Measurements from ENCODE around the gene KLHL42. TPM values are rescaled to one million over a fixed set of nuclear protein-coding genes. Genes with fewer than 3 reads are reported as not detected.
"Not testable (repeated sequence)": the region's sequence is repeated elsewhere in the genome, so short reads cannot be mapped to it uniquely, and the experiment has no call there.

Gene KLHL42
- total and polyA plus RNA-seq, 4 donors: 7.5 to 32.5 (median 15.3) TPM

- WGBS, 2 donors: 95 to 96% methylated on average over 1 of the region's 1 CpG
Observed at GRCh38 chr12:27733791-27734190, 46.2 kb upstream of the KLHL42 start.

GRCh38 chr12:27734321-27734720 is 45.7 kb upstream of the KLHL42 start:
- not testable (repeated sequence) for DNase-seq; H3K4me3 ChIP-seq; H3K9ac ChIP-seq (ENCODE audit: insufficient read depth in 1 of 2, low read length in 2 of 2); ATAC-seq (ENCODE audit: insufficient read depth, low FRiP score); H3K27ac ChIP-seq (ENCODE audit: low read depth in 1 of 2, low read length in 1 of 2); H3K9me3 ChIP-seq (ENCODE audit: control insufficient read depth in 4 of 4, insufficient read depth in 3 of 4, low read length in 3 of 4); H3K27me3 ChIP-seq (ENCODE audit: control insufficient read depth in 3 of 3, insufficient read depth in 3 of 3, low read length in 2 of 3); H3K4me1 ChIP-seq (ENCODE audit: control insufficient read depth in 5 of 5, insufficient read depth in 5 of 5, low read length in 5 of 5)
- 95 to 96% methylated on average over 9 of the region's 9 CpGs for WGBS, 2 donors
- peaks cover 10 to 29% (median 13%) of the 10 kb centered on the region in 4 donors for H3K36me3 ChIP-seq (ENCODE audit: control insufficient read depth in 4 of 4, insufficient read depth in 4 of 4, low read length in 4 of 4)

More at GRCh38 chr12:27733791-27734190, 46.2 kb upstream of the KLHL42 start:
- Histone ChIP-seq H3K9ac (ENCODE audit: insufficient read depth in 1 of 2, low read length in 2 of 2) (no peak overlapping the region), H3K36me3 (ENCODE audit: control insufficient read depth in 4 of 4, insufficient read depth in 4 of 4, low read length in 4 of 4) (peaks cover 7 to 26% (median 12%) of the 10 kb centered on the region in 4 donors), H3K4me3 (no peak overlapping the region), H3K27ac (ENCODE audit: low read depth in 1 of 2, low read length in 1 of 2) (no peak overlapping the region), H3K4me1 (ENCODE audit: control insufficient read depth in 5 of 5, insufficient read depth in 5 of 5, low read length in 5 of 5) (no peaks in the 10 kb centered on the region), H3K9me3 (ENCODE audit: control insufficient read depth in 4 of 4, insufficient read depth in 3 of 4, low read length in 3 of 4) (no peaks in the 10 kb centered on the region), H3K27me3 (ENCODE audit: control insufficient read depth in 3 of 3, insufficient read depth in 3 of 3, low read length in 2 of 3) (no peaks in the 10 kb centered on the region)
- TF ChIP-seq CTCF (IDR thresholded peaks at IDR 0.05; ENCODE audit: control extremely low read depth, extremely low read depth): no peak
- no peak for DNase-seq
- no peak for ATAC-seq (ENCODE audit: insufficient read depth, low FRiP score)

GRCh38 chr12:27743601-27744000 is 36.4 kb upstream of the KLHL42 start:
- Histone ChIP-seq H3K4me3 (no peak overlapping the region), H3K4me1 (ENCODE audit: control insufficient read depth in 5 of 5, insufficient read depth in 5 of 5, low read length in 5 of 5) (peaks cover 0 to 1% (median 0%) of the 10 kb centered on the region in 5 donors), H3K9ac (ENCODE audit: insufficient read depth in 1 of 2, low read length in 2 of 2) (no peak overlapping the region), H3K9me3 (ENCODE audit: control insufficient read depth in 4 of 4, insufficient read depth in 3 of 4, low read length in 3 of 4) (no peaks in the 10 kb centered on the region), H3K27me3 (ENCODE audit: control insufficient read depth in 3 of 3, insufficient read depth in 3 of 3, low read length in 2 of 3) (no peaks in the 10 kb centered on the region), H3K27ac (ENCODE audit: low read depth in 1 of 2, low read length in 1 of 2) (no peak overlapping the region), H3K36me3 (ENCODE audit: control insufficient read depth in 4 of 4, insufficient read depth in 4 of 4, low read length in 4 of 4) (peaks cover 3 to 23% (median 11%) of the 10 kb centered on the region in 4 donors)
- no peak for TF ChIP-seq CTCF (IDR thresholded peaks at IDR 0.05; ENCODE audit: control extremely low read depth, extremely low read depth)
- 97 to 98% methylated on average over 5 of the region's 5 CpGs for WGBS, 2 donors
- DNase-seq (no peak), ATAC-seq (ENCODE audit: insufficient read depth, low FRiP score) (no peak)

- H3K27ac ChIP-seq (ENCODE audit: low read depth in 1 of 2, low read length in 1 of 2); H3K4me1 ChIP-seq (ENCODE audit: control insufficient read depth in 5 of 5, insufficient read depth in 5 of 5, low read length in 5 of 5); H3K4me3 ChIP-seq; DNase-seq; H3K9me3 ChIP-seq (ENCODE audit: control insufficient read depth in 4 of 4, insufficient read depth in 3 of 4, low read length in 3 of 4); H3K27me3 ChIP-seq (ENCODE audit: control insufficient read depth in 3 of 3, insufficient read depth in 3 of 3, low read length in 2 of 3); ATAC-seq (ENCODE audit: insufficient read depth, low FRiP score); H3K9ac ChIP-seq (ENCODE audit: insufficient read depth in 1 of 2, low read length in 2 of 2): not testable (repeated sequence)
- H3K36me3 ChIP-seq (ENCODE audit: control insufficient read depth in 4 of 4, insufficient read depth in 4 of 4, low read length in 4 of 4): peaks cover 3 to 15% (median 8%) of the 10 kb centered on the region in 4 donors
- WGBS, 2 donors: 73 to 84% methylated on average over 1 of the region's 1 CpG
Observed at GRCh38 chr12:27745734-27746133, 34.3 kb upstream of the KLHL42 start.

All from lung (tissue), 12 donors.